GM18951 (cell line): ENCODE data around the gene CD46.

Source experiments
- POLR2A ChIP-seq: IDR thresholded peaks from 4 replicates; pipeline ENCODE4 v1.6.1; 2011; ENCODE audit warnings: mild to moderate bottlenecking; ENCODE audit not compliant: insufficient read length, insufficient read depth; ENCODE audit errors: extremely low read depth
- in situ Hi-C: fragments of 300-500 bp; cut with MboI; formaldehyde crosslinking; loops from one replicate; pipeline ENCODE4 v1.12.0; 2022; ENCODE audit warnings: low sequenced_read_pairs, mixed read lengths, inconsistent platforms; ENCODE audit not compliant: unreplicated experiment

Gene CD46

DNA sequence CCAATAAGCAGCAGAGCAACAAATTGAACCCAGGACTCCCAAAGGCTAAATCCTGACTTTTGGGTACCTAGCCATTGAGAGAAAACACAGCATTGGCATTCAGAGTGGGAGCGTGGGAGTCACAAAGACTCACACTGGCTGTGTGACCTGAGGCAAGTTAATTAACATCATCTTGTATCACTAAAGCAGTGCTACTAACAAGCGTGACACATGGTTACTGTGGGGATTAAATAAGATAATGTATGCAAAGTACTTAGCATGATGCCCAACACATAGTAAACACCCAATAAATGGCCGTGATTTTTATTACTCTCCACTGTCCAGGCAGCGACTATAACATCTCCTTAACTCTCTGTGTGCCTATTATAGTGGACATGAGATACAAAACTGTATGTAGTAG is 85.8 kb downstream of the CD46 start:
- in situ Hi-C loops, result no loop called here
- no peak for TF ChIP-seq POLR2A

DNA sequence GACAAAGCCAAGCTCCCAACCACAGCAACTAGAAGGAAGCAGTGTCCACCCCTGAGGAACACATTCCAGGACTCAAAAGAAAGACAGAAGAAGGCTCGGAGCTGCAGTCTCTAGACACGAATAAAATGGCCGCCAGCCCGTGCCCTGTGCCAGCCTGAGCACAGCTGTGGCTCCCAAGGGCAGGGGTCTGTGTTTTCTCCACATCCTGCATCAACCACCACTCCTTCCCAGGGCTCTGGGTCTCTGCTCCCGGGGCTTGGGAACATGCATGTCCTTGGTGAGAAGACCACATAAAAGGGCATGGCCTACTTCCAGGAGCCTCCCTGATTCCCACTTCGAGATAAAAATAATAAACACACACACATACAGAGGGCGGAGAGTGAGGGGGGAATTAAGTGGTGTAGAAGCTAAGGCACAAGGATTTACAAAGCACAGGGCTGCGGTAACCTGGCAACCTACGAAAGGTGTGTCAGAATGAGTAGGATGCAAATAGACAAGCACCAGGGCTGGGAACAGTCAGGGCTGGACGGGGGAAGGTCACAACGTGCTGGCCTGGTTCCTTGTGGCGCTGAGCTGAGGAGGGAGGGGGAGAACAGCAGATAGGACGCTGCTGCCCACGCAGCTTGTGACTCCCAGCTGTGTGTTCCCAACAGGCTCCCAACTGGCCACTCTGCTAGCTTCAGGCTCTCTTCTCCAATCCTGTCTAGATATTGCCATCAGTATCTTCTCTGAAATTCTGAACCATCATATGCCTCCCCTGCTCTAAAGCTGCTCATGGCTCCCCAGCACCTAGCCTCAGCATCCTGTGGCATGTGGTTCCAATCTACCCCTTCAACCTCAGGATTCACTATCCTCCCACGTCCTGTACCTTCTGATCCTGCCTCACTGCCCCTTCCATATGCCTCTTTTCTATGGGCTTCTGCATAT is 86.6 kb downstream of the CD46 start:
- in situ Hi-C loops, result no loop called here
- TF ChIP-seq POLR2A, result no peak

DNA sequence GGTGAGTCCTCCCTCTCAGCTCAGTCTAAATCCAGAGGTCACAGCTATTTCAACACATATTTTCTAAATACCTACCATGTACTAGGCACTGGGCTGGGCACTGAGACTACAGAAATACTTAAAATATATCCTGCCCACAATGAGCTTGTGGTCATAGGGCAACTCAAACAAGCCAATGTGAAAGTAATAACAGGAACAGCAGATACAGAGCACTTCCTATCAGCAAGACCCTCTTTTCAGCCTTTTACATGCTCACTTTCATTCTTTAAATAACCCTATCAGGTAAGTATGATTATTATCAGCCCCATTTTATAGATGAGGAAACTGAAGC is 87.2 kb downstream of the CD46 start:
- no peak for TF ChIP-seq POLR2A

GRCh38 chr1:207840380-207840779 is 88.5 kb downstream of the CD46 start:
- in situ Hi-C loops, result no loop called here
- no peak for TF ChIP-seq POLR2A

More for the DNA sequence above, 87.2 kb downstream of the CD46 start:
- in situ Hi-C loops, result no loop called here

DNA sequence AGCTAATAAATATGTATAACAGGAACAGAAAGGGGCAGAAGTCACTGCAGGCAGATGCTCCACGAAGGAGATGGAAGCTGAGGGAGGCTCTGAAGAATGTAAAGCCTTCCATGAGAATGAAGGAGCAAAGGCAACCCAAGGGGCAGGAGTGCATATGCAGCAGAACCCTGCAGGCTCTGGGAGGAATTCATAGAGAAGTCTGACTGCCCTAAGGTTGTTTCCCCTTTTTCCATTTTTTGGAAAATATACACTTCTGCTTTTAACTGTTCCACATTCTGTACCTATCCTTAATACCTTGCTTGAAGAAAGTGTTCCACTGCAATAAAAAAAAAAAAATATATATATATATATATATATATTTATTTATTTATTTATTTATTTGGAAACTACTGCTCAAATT is 89.4 kb downstream of the CD46 start:
- no peak for TF ChIP-seq POLR2A
- in situ Hi-C loops, result no loop called here

GRCh38 chr1:207841901-207842300 is 90.0 kb downstream of the CD46 start:
- TF ChIP-seq POLR2A, result no peak
- in situ Hi-C loops, result no loop called here

DNA sequence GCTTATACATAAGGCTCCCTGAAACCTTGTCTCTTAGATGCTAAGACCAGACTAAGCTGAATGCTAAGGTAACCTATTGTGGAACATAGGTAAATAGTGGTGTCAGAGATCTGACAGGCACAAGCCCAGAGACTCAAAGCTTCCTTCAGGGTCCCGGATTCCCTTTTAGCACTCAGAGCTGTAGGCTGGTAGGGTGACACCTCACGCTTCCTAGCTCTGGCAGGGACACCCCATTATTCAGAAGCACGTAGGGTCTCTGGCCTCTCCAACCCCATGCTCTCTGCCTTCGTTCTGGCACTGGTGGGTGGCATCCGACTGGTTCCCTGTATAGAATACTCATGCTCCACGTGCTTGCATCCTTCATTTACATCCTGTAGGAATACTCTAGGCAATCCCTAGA is 90.7 kb downstream of the CD46 start:
- in situ Hi-C loops, result no loop called here
- no peak for TF ChIP-seq POLR2A

DNA sequence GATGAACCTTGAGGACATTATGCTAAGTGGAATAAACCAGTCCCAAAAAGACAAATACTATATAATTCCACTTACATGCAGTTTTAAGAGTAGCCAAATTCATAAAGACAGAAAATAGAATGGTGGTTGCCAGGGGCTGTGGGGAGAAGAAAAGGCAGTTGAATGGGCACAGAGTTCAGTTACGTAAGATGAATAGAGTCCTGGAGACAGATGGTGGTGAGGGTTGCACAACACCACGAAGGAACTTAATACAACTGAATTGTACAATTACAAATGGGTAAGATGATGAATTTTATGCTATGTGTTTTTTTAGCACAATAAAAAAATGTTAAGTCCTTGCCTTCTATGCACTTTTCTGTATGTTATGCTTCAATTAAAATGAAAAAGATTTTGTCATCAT is 92.5 kb downstream of the CD46 start:
- in situ Hi-C loops, result no loop called here
- TF ChIP-seq POLR2A, result no peak
